LNCAP (cell line): ENCODE data around the gene TMEM266.

ENCODE experiments used
- CTCF ChIP-seq: fragments of 450-650 bp; IDR thresholded peaks from 2 replicates; pipeline ENCODE4 v1.5.1; 2017; ENCODE audit warnings: mild to moderate bottlenecking

Gene TMEM266

GRCh38 chr15:76075046-76075445 is 15.3 kb downstream of the TMEM266 start:
- no peak for TF ChIP-seq CTCF

GRCh38 chr15:76078285-76078877 is 18.6 kb downstream of the TMEM266 start:
- TF ChIP-seq CTCF = no peak

- TF ChIP-seq CTCF = no peak
Measured at GRCh38 chr15:76084256-76084655, 24.5 kb downstream of the TMEM266 start.

GRCh38 chr15:76098685-76099084 is 38.9 kb downstream of the TMEM266 start:
- no peak for TF ChIP-seq CTCF

GRCh38 chr15:76099388-76099787 is 39.6 kb downstream of the TMEM266 start:
- no peak for TF ChIP-seq CTCF

GRCh38 chr15:76100361-76100760 is 40.6 kb downstream of the TMEM266 start:
- no peak for TF ChIP-seq CTCF

- TF ChIP-seq CTCF = no peak
Measured at GRCh38 chr15:76101655-76102054, 41.9 kb downstream of the TMEM266 start.

GRCh38 chr15:76105391-76105790 is 45.6 kb downstream of the TMEM266 start:
- TF ChIP-seq CTCF = no peak
